Panc1 (cell line): ENCODE data around the gene SEC14L2. TPM values are rescaled to one million over a fixed set of nuclear protein-coding genes. Genes with fewer than 3 reads are reported as not detected.

Experiments
- ATAC-seq: fragments of 200-7000 bp; cut with Tn5 transposase; 2 replicates; pipeline ENCODE4 v1.9.1; 2020; ENCODE audit warnings: mild to moderate bottlenecking, moderate library complexity
- BruUV-seq: library from RNA; stranded (reverse); fragments of 400-500 nt; replicated peaks from 2 replicates; lab custom pipeline; 2021; lab: Mats Ljungman, UMichigan
- CTCF ChIA-PET: fragments of 300-600 bp; sonication (Branson Sonifier 250); formaldehyde crosslinking; loops from one replicate; lab custom pipeline; 2022; ENCODE audit warnings: antibody characterized with exemption; lab: Charles Lee
- POLR2A ChIA-PET: fragments of 300-600 bp; sonication (Branson Sonifier 250); formaldehyde crosslinking; loops from one replicate; lab custom pipeline; 2022; ENCODE audit warnings: antibody characterized with exemption; lab: Charles Lee
- DNase-seq: peaks from one replicate; pipeline ENCODE4 v3.0.0-alpha.2; 2010; ENCODE audit warnings: low read depth, low spot score
- H3K27ac ChIP-seq: 2 replicates; pipeline ENCODE4 v1.5.1; 2011; ENCODE audit warnings: mild to moderate bottlenecking, low read length, inconsistent platforms
- H3K27me3 ChIP-seq: fragments of 200-500 bp; sonication (Bioruptor generic); 2 replicates; pipeline ENCODE4 v1.6.0; 2014; ENCODE audit warnings: low read length, inconsistent platforms; ENCODE audit not compliant: control insufficient read depth, insufficient read depth
- H3K36me3 ChIP-seq: fragments of 200-500 bp; sonication (Bioruptor generic); 2 replicates; pipeline ENCODE4 v1.5.1; 2014; ENCODE audit warnings: inconsistent platforms, mild to moderate bottlenecking, low read length, moderate library complexity; ENCODE audit not compliant: control insufficient read depth, insufficient read depth
- H3K4me1 ChIP-seq: 2 replicates; pipeline ENCODE4 v1.5.1; 2011; ENCODE audit warnings: inconsistent platforms, mild to moderate bottlenecking, low read length, moderate library complexity; ENCODE audit not compliant: control insufficient read depth, insufficient read depth
- H3K4me3 ChIP-seq, 2 experiments: 2 replicates each; pipeline ENCODE4 v1.5.1; 2011 to 2012; ENCODE audit warnings: low read depth in 2 of 2, low read length in 2 of 2, mild to moderate bottlenecking in 2 of 2, inconsistent platforms in 1 of 2, moderate library complexity in 1 of 2
- H3K9me3 ChIP-seq: fragments of 200-500 bp; sonication (Bioruptor generic); 2 replicates; pipeline ENCODE4 v1.5.1; 2014; ENCODE audit warnings: low read depth, mild to moderate bottlenecking, inconsistent platforms, low read length, moderate library complexity; ENCODE audit not compliant: control insufficient read depth, insufficient read depth
- POLR2AphosphoS5 ChIP-seq: IDR thresholded peaks from 2 replicates; pipeline ENCODE4 v1.6.1; 2012; ENCODE audit warnings: mild to moderate bottlenecking, low read depth, low read length, moderate library complexity
- SIN3A ChIP-seq: IDR thresholded peaks from 2 replicates; pipeline ENCODE4 v1.6.1; 2012; ENCODE audit warnings: low read depth, mild to moderate bottlenecking, low read length, moderate library complexity, borderline replicate concordance; ENCODE audit not compliant: insufficient read depth
- TCF7L2 ChIP-seq: IDR thresholded peaks from 2 replicates; pipeline ENCODE4 v1.6.1; 2011; ENCODE audit warnings: mild to moderate bottlenecking, low read depth, low read length, inconsistent platforms
- in situ Hi-C: cut with HindIII; loops from 2 replicates; pipeline ENCODE4 v1.10.0; 2016; ENCODE audit warnings: low sequenced_read_pairs, low pct_unique_long_range_greater_than_20kb
- intact Hi-C: fragments of 100-400 bp; cut with micrococcal nuclease; formaldehyde crosslinking; loops from one replicate; pipeline ENCODE4 v1.10.0; 2022; ENCODE audit not compliant: unreplicated experiment
- total RNA-seq: library from RNA; stranded (reverse); gene quantifications from one replicate; pipeline ENCODE4 v1.2.1, GENCODE V29; 2021; ENCODE audit not compliant: unreplicated experiment
- TF ChIP-seq, protein P1 (sequence below): fragments of 450-650 bp; IDR thresholded peaks from 2 replicates; pipeline ENCODE4 v1.5.1; 2017; ENCODE audit warnings: mild to moderate bottlenecking
- TF ChIP-seq, protein P2 (sequence below), 2 experiments: IDR thresholded peaks; 2 replicates each; pipeline ENCODE4 v1.6.1; 2011 to 2012; ENCODE audit warnings: low read depth in 2 of 2, control low read depth in 1 of 2, low read length in 1 of 2, mild to moderate bottlenecking in 1 of 2, moderate library complexity in 1 of 2; ENCODE audit not compliant: insufficient read depth in 1 of 2

Gene SEC14L2
- total RNA-seq, 1 experiment from 2014 or later, result 10.7 TPM

DNA sequence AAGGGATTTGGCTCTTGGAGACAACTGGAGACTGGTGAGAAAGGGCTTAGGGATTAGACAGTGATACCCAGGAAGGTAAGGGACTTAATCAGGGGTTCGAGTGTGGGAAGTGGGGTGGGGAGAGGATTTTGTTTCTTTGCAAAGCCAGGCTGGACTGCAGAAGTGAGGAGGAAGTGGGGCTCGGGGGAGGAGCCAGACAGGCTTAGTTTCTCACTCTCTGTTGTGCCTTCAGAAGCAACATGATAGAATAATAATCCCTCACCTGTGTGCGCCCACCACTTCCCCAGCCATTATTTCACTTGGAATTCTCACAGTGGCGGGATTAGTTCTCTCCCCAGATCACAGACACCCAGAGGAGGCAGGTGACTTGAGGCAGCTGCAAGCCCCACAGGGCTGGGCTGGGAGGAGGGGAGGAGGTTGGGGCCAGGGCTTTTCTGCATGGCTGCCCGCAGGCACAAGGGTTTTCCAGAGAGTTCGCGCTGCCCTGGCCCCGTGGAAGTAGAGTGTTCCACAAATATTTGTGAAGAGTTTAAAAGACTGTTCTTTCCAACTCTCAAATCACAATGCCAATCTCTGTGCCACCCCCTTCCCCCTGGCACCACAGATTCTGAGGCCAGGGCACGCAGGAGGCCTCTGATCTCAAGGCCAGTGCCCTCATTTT, 4.0 kb upstream of the SEC14L2 start:
- no peak for TF ChIP-seq TCF7L2
- TF ChIP-seq, protein P1, sequence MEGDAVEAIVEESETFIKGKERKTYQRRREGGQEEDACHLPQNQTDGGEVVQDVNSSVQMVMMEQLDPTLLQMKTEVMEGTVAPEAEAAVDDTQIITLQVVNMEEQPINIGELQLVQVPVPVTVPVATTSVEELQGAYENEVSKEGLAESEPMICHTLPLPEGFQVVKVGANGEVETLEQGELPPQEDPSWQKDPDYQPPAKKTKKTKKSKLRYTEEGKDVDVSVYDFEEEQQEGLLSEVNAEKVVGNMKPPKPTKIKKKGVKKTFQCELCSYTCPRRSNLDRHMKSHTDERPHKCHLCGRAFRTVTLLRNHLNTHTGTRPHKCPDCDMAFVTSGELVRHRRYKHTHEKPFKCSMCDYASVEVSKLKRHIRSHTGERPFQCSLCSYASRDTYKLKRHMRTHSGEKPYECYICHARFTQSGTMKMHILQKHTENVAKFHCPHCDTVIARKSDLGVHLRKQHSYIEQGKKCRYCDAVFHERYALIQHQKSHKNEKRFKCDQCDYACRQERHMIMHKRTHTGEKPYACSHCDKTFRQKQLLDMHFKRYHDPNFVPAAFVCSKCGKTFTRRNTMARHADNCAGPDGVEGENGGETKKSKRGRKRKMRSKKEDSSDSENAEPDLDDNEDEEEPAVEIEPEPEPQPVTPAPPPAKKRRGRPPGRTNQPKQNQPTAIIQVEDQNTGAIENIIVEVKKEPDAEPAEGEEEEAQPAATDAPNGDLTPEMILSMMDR, result no peak
- no peak for TF ChIP-seq POLR2AphosphoS5
- TF ChIP-seq SIN3A, result no peak
- TF ChIP-seq, protein P2, sequence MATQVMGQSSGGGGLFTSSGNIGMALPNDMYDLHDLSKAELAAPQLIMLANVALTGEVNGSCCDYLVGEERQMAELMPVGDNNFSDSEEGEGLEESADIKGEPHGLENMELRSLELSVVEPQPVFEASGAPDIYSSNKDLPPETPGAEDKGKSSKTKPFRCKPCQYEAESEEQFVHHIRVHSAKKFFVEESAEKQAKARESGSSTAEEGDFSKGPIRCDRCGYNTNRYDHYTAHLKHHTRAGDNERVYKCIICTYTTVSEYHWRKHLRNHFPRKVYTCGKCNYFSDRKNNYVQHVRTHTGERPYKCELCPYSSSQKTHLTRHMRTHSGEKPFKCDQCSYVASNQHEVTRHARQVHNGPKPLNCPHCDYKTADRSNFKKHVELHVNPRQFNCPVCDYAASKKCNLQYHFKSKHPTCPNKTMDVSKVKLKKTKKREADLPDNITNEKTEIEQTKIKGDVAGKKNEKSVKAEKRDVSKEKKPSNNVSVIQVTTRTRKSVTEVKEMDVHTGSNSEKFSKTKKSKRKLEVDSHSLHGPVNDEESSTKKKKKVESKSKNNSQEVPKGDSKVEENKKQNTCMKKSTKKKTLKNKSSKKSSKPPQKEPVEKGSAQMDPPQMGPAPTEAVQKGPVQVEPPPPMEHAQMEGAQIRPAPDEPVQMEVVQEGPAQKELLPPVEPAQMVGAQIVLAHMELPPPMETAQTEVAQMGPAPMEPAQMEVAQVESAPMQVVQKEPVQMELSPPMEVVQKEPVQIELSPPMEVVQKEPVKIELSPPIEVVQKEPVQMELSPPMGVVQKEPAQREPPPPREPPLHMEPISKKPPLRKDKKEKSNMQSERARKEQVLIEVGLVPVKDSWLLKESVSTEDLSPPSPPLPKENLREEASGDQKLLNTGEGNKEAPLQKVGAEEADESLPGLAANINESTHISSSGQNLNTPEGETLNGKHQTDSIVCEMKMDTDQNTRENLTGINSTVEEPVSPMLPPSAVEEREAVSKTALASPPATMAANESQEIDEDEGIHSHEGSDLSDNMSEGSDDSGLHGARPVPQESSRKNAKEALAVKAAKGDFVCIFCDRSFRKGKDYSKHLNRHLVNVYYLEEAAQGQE (IDR thresholded peaks at IDR 0.05; ENCODE audit: insufficient read depth in 1 of 2, low read depth in 2 of 2, low read length in 1 of 2), result no peak
- CTCF ChIA-PET, result interaction anchor here (1.1 kb wide), 1 partner anchor 31 kb away, joined by 4 read pairs; no protein-coding TSS in a partner anchor
- BruUV-seq, result no TSS peak
- in situ Hi-C loops, result no loop called here
- intact Hi-C loops, result no loop called here
- no peaks in the 10 kb centered on the region for H3K9me3 ChIP-seq
- POLR2A ChIA-PET, result no interaction called here
- no peak overlapping the region for H3K4me3 ChIP-seq
- 0 out of 2 replicates have a peak, but pooled peaks cover 2% of the 10 kb centered on the region for H3K4me1 ChIP-seq
- no peaks in the 10 kb centered on the region for H3K27me3 ChIP-seq
- ATAC-seq, result no peak
- H3K27ac ChIP-seq, result no peak overlapping the region
- no peaks in the 10 kb centered on the region for H3K36me3 ChIP-seq
- no peak for DNase-seq

DNA sequence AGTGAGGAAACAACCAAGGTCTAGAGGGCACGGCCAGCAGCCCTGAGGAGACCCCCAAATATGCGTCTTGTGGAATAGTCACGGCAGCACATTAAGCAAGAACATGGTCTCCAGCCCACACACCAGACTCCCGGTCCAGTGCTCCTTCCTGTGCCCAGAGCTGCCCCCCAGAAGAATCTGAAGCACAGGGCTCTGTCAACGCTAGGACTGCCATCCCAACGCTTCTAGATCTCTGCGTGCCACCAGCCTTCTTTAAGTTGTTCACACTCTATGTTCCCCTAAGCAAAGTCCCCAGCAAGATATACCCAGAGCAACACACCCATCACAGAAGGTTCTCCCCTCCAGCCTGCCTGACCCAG, 3.5 kb upstream of the SEC14L2 start:
- Histone ChIP-seq H3K27ac (no peak overlapping the region), H3K4me1 (0 out of 2 replicates have a peak, but pooled peaks cover 4% of the 10 kb centered on the region), H3K27me3 (no peaks in the 10 kb centered on the region), H3K4me3 (no peak overlapping the region), H3K9me3 (no peaks in the 10 kb centered on the region), H3K36me3 (no peaks in the 10 kb centered on the region)
- ChIA-PET CTCF (no interaction called here), POLR2A (no interaction called here)
- in situ Hi-C loops, result no loop called here
- intact Hi-C loops, result no loop called here
- DNase-seq (no peak), ATAC-seq (no peak)
- BruUV-seq, result no TSS peak
- TF ChIP-seq SIN3A (no peak), POLR2AphosphoS5 (no peak), TCF7L2 (no peak)
- TF ChIP-seq, protein P2 (IDR thresholded peaks at IDR 0.05; ENCODE audit: insufficient read depth in 1 of 2, low read depth in 2 of 2, low read length in 1 of 2), result no peak
- TF ChIP-seq, protein P1, result no peak
